Loucy (cell line): ENCODE data around the gene PCID2.

Experiments used
- H2AFZ ChIP-seq: fragments of 200-600 bp; sonication (generic); 2 replicates; pipeline ENCODE4 v1.6.0; 2016; ENCODE audit warnings: antibody characterized with exemption, mild to moderate bottlenecking, low read length, moderate library complexity
- H3F3A ChIP-seq: fragments of 200-600 bp; 2 replicates; pipeline ENCODE4 v1.6.0; 2016; ENCODE audit warnings: antibody characterized with exemption, low read depth, mild to moderate bottlenecking
- H3K27me3 ChIP-seq: fragments of 200-600 bp; sonication (generic); 2 replicates; pipeline ENCODE4 v1.6.1; 2014; ENCODE audit warnings: low read length, mild to moderate bottlenecking; ENCODE audit not compliant: insufficient read depth, poor library complexity, severe bottlenecking
- H3K36me3 ChIP-seq: fragments of 200-600 bp; sonication (generic); 2 replicates; pipeline ENCODE4 v1.6.1; 2016; ENCODE audit warnings: low read length; ENCODE audit not compliant: insufficient read depth
- H3K4me1 ChIP-seq: fragments of 200-600 bp; sonication (generic); 2 replicates; pipeline ENCODE4 v1.5.1; 2014; ENCODE audit warnings: low read length, mild to moderate bottlenecking; ENCODE audit not compliant: insufficient read depth, poor library complexity, severe bottlenecking
- H3K4me2 ChIP-seq: fragments of 200-600 bp; sonication (generic); 2 replicates; pipeline ENCODE4 v1.6.0; 2014; ENCODE audit warnings: antibody characterized with exemption, low read length, low read depth, mild to moderate bottlenecking; ENCODE audit not compliant: poor library complexity, severe bottlenecking
- H3K4me3 ChIP-seq: fragments of 200-600 bp; sonication (generic); 2 replicates; pipeline ENCODE4 v1.5.1; 2014; ENCODE audit warnings: low read length, mild to moderate bottlenecking, mixed read lengths; ENCODE audit not compliant: poor library complexity, severe bottlenecking
- H3K79me2 ChIP-seq: fragments of 200-600 bp; sonication (generic); 2 replicates; pipeline ENCODE4 v1.6.1; 2014; ENCODE audit warnings: low read length; ENCODE audit not compliant: insufficient read depth
- H3K9ac ChIP-seq: fragments of 200-600 bp; sonication (generic); 2 replicates; pipeline ENCODE4 v1.6.0; 2014; ENCODE audit warnings: mild to moderate bottlenecking, low read depth, low read length, moderate library complexity; ENCODE audit not compliant: poor library complexity, severe bottlenecking
- H3K9me2 ChIP-seq: fragments of 200-600 bp; sonication (generic); replicated peaks from 2 replicates; pipeline ENCODE4 v1.6.1; 2016; ENCODE audit warnings: low read depth, low read length, mixed read lengths
- H3K9me3 ChIP-seq: fragments of 200-600 bp; sonication (generic); 2 replicates; pipeline ENCODE4 v1.6.1; 2014; ENCODE audit warnings: mild to moderate bottlenecking, antibody characterized with exemption, low read length, low read depth; ENCODE audit not compliant: insufficient read depth
- H4K20me1 ChIP-seq: fragments of 200-600 bp; sonication (generic); 2 replicates; pipeline ENCODE4 v1.6.0; 2014; ENCODE audit warnings: antibody characterized with exemption, low read length, mild to moderate bottlenecking; ENCODE audit not compliant: insufficient read depth, poor library complexity, severe bottlenecking
- EZH2phosphoT487 ChIP-seq: fragments of 200-600 bp; IDR thresholded peaks from 2 replicates; pipeline ENCODE4 v1.6.1; 2018; ENCODE audit warnings: antibody characterized with exemption, mild to moderate bottlenecking, moderate library complexity, borderline replicate concordance
- TF ChIP-seq, protein P1 (sequence below): fragments of 200-600 bp; sonication (generic); conservative IDR thresholded peaks from 2 replicates; pipeline ENCODE4 v1.5.1; 2014; ENCODE audit warnings: mild to moderate bottlenecking, antibody characterized with exemption, low read length

Gene PCID2

DNA sequence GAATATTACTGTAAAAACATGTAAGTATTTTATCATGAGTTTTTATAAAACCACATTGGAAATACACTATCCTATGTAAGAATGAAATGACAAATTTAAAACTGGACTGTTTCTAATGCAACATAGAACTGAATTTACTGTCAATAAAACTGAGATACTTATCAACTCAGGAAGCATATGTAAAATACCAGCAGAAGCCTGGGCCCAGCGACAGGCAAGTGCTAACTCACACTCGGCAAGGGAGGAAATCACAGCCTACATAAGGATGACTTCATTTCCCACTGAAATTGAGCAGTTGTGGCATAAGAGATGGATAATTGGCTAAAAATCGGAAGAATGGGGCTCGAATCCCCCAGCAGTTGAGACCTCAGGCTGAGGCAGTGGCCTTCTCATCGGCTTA, 38.0 kb downstream of the PCID2 start:
- TF ChIP-seq, protein P1, sequence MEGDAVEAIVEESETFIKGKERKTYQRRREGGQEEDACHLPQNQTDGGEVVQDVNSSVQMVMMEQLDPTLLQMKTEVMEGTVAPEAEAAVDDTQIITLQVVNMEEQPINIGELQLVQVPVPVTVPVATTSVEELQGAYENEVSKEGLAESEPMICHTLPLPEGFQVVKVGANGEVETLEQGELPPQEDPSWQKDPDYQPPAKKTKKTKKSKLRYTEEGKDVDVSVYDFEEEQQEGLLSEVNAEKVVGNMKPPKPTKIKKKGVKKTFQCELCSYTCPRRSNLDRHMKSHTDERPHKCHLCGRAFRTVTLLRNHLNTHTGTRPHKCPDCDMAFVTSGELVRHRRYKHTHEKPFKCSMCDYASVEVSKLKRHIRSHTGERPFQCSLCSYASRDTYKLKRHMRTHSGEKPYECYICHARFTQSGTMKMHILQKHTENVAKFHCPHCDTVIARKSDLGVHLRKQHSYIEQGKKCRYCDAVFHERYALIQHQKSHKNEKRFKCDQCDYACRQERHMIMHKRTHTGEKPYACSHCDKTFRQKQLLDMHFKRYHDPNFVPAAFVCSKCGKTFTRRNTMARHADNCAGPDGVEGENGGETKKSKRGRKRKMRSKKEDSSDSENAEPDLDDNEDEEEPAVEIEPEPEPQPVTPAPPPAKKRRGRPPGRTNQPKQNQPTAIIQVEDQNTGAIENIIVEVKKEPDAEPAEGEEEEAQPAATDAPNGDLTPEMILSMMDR, result no peak
- TF ChIP-seq EZH2phosphoT487, result no peak
- no peaks in the 10 kb centered on the region for H3K9me2 ChIP-seq
- H3K4me1 ChIP-seq, result peaks cover 12% of the 10 kb centered on the region
- H3K4me3 ChIP-seq, result no peak overlapping the region
- no peaks in the 10 kb centered on the region for H3K27me3 ChIP-seq
- H3K4me2 ChIP-seq, result peak overlapping the region; percentile 66
- no peak overlapping the region for H2AFZ ChIP-seq
- H3K9ac ChIP-seq, result no peak overlapping the region
- H3F3A ChIP-seq, result no peaks in the 10 kb centered on the region
- no peaks in the 10 kb centered on the region for H3K79me2 ChIP-seq
- H3K9me3 ChIP-seq, result no peaks in the 10 kb centered on the region
- no peaks in the 10 kb centered on the region for H4K20me1 ChIP-seq
- H3K36me3 ChIP-seq, result peaks cover 16% of the 10 kb centered on the region; the same call in 1 of the 2 replicates

- H3K4me2 ChIP-seq, result no peak overlapping the region
- H3K9me2 ChIP-seq, result no peaks in the 10 kb centered on the region
- H3F3A ChIP-seq, result no peaks in the 10 kb centered on the region
- peaks cover 12% of the 10 kb centered on the region for H3K4me1 ChIP-seq
- no peaks in the 10 kb centered on the region for H3K79me2 ChIP-seq
- H3K9ac ChIP-seq, result no peak overlapping the region
- no peak overlapping the region for H2AFZ ChIP-seq
- H3K9me3 ChIP-seq, result no peaks in the 10 kb centered on the region
- H3K36me3 ChIP-seq, result peaks cover 7% of the 10 kb centered on the region; the same call in 1 of the 2 replicates
- H3K27me3 ChIP-seq, result no peaks in the 10 kb centered on the region
- no peaks in the 10 kb centered on the region for H4K20me1 ChIP-seq
- TF ChIP-seq, protein P1, result no peak
- TF ChIP-seq EZH2phosphoT487, result no peak
- H3K4me3 ChIP-seq, result no peak overlapping the region
Observed at GRCh38 chr13:113169277-113170272, 38.9 kb downstream of the PCID2 start.

- Histone ChIP-seq H3F3A (no peaks in the 10 kb centered on the region), H3K27me3 (no peaks in the 10 kb centered on the region), H3K79me2 (no peaks in the 10 kb centered on the region), H2AFZ (no peak overlapping the region), H3K4me2 (no peak overlapping the region), H3K9ac (no peak overlapping the region), H3K9me2 (no peaks in the 10 kb centered on the region), H3K4me1 (peaks cover 12% of the 10 kb centered on the region), H4K20me1 (no peaks in the 10 kb centered on the region), H3K4me3 (no peak overlapping the region), H3K9me3 (no peaks in the 10 kb centered on the region), H3K36me3 (peaks cover 4% of the 10 kb centered on the region; the same call in 1 of the 2 replicates)
- TF ChIP-seq, protein P1, result no peak
- no peak for TF ChIP-seq EZH2phosphoT487
Observed at GRCh38 chr13:113168211-113168610, 40.3 kb downstream of the PCID2 start.
